ENCODE data around the gene ZBTB32.
"Not testable (repeated sequence)": the region's sequence is repeated elsewhere in the genome, so short reads cannot be mapped to it uniquely, and the experiment has no call there.

The ZBTB32 gene

DNA sequence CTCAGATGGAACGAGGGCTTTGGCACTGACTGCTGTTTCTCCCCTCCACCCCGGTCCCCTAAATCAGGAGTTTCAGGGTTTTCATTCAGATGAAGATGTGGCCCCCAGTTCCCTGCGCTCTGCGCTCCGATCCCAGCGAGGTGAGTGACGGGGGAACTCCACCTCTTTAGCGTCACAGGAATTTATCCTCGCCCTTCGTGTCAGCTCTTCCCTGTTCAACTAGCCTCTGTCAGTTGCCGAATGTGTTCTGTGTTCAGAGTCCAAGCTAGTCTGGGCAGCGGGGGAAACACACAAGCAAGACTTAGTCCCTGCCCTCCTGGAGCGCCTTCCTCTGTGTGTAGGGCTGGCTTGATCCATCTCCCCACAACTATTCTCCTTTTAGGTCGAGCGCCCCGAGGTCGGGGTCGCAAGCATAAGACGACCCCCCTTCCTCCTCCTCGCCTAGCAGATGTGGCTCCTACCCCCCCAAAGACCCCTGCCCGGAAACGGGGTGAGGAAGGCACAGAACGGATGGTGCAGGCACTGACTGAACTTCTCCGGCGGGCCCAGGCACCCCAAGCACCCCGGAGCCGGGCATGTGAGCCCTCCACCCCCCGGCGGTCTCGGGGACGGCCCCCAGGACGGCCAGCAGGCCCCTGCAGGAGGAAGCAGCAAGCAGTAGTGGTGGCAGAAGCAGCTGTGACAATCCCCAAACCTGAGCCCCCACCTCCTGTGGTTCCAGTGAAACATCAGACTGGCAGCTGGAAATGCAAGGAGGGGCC lies 15.2 kb downstream of the ZBTB32 start:
- no peak for DNase-seq (ENCODE audit: extremely low read depth in 1 of 2, low read depth in 1 of 2)

DNA sequence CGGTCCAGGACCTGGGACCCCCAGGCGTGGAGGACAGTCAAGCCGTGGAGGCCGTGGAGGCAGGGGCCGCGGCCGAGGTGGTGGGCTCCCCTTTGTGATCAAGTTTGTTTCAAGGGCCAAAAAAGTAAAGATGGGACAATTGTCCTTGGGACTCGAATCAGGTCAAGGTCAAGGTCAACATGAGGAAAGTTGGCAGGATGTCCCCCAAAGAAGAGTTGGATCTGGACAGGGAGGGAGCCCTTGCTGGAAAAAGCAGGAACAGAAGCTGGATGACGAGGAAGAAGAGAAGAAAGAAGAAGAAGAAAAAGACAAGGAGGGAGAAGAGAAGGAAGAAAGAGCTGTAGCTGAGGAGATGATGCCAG lies 15.8 kb downstream of the ZBTB32 start:
- DNase-seq (ENCODE audit: extremely low read depth in 1 of 2, low read depth in 1 of 2) = no peak

DNA sequence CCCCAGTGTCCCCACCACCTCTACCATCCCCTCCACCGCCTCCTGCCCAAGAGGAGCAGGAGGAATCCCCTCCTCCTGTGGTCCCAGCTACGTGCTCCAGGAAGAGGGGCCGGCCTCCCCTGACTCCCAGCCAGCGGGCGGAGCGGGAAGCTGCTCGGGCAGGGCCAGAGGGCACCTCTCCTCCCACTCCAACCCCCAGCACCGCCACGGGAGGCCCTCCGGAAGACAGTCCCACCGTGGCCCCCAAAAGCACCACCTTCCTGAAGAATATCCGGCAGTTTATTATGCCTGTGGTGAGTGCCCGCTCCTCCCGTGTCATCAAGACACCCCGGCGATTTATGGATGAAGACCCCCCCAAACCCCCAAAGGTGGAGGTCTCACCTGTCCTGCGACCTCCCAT lies 16.3 kb downstream of the ZBTB32 start:
- DNase-seq (ENCODE audit: extremely low read depth in 1 of 2, low read depth in 1 of 2) = no peak

DNA sequence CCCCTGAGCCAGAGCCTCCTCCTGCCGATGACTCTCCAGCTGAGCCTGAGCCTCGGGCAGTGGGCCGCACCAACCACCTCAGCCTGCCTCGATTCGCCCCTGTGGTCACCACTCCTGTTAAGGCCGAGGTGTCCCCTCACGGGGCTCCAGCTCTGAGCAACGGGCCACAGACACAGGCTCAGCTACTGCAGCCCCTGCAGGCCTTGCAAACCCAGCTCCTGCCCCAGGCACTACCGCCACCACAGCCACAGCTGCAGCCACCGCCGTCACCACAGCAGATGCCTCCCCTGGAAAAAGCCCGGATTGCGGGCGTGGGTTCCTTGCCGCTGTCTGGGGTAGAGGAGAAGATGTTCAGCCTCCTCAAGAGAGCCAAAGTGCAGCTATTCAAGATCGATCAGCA lies 17.0 kb downstream of the ZBTB32 start:
- DNase-seq (ENCODE audit: extremely low read depth in 1 of 2, low read depth in 1 of 2) = no peak

DNA sequence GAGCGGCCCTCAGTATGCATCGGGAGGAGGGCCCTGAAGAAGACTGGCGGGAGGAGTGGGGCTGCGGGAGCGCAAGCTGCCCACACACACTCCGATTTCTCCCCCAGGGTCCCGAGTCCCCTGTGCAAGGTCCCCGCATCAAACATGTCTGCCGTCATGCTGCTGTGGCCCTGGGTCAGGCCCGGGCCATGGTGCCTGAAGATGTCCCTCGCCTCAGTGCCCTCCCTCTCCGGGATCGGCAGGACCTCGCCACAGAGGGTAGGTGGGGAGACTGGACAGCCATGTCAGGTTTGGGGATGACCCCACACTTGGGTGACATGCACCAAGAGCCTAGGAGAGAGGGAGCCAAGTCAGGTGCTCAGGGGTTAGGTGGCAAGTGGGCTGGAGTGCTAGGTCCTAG lies 18.1 kb downstream of the ZBTB32 start:
- DNase-seq (ENCODE audit: extremely low read depth in 1 of 2, low read depth in 1 of 2) = no peak

DNA sequence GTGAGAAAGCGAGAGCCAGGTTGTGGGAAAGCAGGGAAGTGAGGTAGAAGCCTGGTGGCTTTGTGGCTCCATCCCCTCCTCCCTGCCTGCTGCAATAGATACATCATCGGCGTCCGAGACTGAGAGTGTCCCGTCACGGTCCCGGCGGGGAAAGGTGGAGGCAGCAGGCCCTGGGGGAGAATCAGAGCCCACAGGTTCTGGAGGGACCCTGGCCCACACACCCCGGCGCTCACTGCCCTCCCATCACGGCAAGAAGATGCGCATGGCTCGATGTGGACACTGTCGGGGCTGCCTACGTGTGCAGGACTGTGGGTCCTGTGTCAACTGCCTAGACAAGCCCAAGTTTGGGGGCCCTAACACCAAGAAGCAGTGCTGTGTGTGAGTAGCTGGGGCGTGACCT lies 18.5 kb downstream of the ZBTB32 start:
- DNase-seq (ENCODE audit: extremely low read depth in 1 of 2, low read depth in 1 of 2) = no peak

DNA sequence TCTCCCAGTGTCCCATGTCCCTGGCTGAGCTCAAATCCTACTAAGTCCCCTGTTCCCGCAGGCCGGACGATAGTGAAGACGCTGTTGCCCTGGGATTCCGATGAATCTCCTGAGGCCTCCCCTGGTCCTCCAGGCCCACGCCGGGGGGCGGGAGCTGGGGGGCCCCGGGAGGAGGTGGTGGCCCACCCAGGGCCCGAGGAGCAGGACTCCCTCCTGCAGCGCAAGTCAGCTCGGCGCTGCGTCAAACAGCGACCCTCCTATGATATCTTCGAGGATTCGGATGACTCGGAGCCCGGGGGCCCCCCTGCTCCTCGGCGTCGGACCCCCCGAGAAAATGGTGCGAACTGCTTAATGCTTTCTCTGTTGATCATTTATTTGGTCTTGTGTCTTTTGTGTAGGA lies 19.3 kb downstream of the ZBTB32 start:
- DNase-seq (ENCODE audit: extremely low read depth in 1 of 2, low read depth in 1 of 2) = no peak

DNA sequence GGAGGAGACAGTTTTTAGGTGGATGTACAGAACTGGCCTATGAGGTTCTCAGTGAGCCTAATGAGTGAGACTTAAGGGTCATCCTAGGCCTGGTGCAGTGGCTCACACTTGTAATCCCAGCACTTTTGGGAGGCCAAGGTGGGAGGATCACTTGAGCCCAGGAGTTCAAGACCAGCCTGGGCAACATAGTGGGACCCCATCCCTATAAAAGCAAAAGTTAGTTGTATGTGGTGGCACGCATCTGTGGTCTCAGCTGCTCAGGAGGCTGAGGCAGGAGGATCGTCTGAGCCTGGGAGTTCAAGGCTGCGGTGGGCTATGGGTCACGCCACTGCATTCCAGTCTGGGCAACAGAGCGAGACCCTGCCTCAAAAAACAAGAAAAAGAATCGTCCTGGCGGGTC lies 19.8 kb downstream of the ZBTB32 start:
- DNase-seq (ENCODE audit: extremely low read depth in 1 of 2, low read depth in 1 of 2) = not testable (repeated sequence)

DNA sequence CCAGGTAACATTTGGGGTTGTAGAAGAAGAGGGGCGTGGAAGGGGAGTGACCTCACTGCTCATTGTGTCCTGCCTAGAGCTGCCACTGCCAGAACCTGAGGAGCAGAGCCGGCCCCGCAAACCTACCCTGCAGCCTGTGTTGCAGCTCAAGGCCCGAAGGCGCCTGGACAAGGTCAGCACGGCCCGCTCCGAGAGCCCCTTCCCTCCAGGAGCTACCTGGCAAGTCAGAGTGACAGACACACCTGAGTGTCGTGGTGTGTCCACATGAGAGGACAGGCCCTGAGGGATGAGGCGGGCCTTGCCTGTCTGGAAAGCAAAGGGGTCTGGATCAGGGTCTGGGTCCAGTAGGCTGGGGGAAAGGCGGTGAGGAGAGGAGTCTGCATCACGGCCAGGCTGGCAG lies 20.2 kb downstream of the ZBTB32 start:
- DNase-seq (ENCODE audit: extremely low read depth in 1 of 2, low read depth in 1 of 2) = no peak

DNA sequence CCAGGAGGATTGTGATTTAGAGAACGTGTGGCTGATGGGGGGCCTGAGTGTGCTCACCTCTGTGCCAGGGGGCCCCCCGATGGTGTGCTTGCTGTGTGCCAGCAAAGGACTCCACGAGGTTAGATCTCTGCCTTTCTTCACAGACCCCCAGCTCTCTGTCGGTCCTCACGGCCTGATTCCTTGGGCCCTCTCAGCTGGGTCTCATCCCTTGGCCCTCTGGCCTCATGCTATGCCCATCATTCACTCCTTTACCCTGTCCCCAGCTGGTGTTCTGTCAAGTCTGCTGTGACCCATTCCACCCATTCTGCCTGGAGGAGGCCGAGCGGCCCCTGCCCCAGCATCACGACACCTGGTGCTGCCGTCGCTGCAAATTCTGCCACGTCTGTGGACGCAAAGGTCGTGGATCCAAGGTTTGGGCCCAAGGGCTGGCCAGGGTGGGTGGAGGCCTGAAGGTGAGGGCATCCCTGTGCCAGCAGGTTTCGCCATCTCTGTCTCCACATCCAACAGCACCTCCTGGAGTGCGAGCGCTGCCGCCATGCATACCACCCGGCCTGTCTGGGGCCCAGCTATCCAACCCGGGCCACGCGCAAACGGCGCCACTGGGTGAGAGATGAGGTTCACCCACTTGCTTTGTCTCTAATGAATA lies 21.0 kb downstream of the ZBTB32 start:
- no peak for DNase-seq (ENCODE audit: extremely low read depth in 1 of 2, low read depth in 1 of 2)

DNA sequence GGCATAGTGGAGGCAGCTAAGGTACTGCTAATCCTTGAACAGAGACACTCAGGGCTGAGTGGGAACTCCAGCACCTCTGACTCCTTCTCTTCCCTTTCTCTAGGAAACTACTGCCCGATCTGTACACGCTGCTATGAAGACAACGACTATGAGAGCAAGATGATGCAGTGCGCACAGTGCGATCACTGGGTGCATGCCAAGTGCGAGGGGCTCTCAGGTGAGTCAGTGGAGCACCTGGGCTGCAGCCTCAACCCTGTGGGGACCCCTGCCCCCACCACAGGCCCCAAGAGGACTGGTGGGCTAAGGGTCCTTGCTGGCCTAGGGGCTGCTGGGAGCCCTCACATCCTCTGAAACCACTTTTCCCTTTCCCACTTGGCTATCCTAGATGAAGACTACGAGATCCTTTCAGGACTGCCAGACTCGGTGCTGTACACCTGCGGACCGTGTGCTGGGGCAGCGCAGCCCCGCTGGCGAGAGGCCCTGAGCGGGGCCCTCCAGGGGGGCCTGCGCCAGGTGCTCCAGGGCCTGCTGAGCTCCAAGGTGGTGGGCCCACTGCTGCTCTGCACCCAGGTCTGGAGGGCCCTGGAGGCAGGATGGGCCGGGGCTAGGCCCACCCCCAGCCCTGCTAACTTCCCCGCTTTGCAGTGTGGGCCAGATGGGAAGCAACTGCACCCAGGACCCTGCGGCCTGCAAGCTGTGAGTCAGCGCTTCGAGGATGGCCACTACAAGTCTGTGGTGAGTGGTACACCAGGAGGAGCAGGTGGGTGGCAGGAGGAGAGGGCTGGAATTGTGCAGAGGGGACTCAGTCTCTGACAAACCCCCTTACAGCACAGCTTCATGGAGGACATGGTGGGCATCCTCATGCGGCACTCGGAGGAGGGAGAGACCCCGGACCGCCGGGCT lies 22.9 kb downstream of the ZBTB32 start:
- DNase-seq (ENCODE audit: extremely low read depth in 1 of 2, low read depth in 1 of 2) = no peak

DNA sequence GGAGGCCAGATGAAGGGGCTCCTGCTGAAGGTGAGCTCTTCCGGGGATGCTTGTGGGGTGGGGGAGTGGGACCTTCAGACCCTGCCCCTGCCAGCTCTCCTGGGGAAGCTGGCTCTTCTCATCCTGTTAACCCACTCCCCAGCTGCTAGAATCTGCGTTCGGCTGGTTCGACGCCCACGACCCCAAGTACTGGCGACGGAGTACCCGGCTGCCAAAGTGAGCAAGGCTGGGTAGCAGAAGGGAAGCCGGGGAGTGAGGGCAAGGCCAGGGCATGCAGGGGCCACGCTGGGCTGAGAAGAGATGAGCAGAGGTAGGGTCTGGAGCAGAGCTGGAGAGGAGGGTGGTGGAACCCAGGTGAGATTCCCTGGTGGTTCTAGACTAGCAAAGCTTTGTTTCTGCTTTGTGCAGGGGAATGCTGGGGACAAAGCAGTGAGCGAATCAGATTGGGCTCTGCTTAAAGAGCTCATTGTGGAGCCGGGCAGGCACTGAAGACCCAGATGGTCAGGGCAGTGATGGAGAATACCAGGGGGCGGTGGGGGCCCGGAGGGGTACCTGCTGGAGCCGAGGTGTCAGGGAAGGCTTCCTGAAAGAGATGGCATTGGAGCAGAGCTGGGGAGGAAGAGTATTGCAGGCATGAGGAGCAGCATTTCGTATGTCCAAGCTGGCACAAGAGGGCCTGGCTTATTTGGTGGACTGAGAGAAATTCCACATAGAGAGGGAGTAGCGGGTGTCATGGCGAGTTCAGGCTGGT lies 23.8 kb downstream of the ZBTB32 start:
- no peak for DNase-seq (ENCODE audit: extremely low read depth in 1 of 2, low read depth in 1 of 2)

DNA sequence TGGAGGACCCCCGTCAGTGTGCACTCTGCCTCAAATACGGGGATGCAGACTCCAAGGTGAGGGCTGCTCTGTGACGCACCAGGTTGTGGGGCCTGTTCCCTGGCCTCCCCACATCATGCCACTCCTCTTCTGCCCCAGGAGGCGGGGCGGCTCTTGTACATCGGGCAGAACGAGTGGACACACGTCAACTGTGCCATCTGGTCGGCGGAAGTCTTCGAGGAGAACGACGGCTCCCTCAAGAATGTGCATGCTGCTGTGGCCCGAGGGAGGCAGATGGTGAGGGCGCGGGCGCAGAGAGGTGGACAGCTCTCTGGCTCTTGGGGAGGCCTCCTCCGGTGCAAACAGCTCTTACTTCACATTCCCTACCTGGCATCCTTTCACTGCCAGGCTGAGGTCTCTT lies 24.7 kb downstream of the ZBTB32 start:
- no peak for DNase-seq (ENCODE audit: extremely low read depth in 1 of 2, low read depth in 1 of 2)

DNA sequence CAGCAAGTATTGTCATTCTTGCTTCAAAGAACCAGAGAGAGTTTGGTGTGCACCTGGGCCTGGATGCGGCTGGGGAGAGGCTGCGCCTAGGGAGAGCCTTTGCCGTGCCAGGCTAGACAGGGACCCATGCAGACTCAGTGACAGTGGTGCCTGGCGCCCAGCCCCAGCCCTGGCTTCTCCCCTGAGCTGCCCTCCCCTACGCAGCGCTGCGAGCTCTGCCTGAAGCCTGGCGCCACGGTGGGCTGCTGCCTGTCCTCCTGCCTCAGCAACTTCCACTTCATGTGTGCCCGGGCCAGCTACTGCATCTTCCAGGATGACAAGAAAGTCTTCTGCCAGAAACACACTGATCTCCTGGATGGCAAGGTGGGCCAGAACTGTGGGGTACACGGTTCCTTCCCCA lies 25.4 kb downstream of the ZBTB32 start:
- no peak for DNase-seq (ENCODE audit: extremely low read depth in 1 of 2, low read depth in 1 of 2)

DNA sequence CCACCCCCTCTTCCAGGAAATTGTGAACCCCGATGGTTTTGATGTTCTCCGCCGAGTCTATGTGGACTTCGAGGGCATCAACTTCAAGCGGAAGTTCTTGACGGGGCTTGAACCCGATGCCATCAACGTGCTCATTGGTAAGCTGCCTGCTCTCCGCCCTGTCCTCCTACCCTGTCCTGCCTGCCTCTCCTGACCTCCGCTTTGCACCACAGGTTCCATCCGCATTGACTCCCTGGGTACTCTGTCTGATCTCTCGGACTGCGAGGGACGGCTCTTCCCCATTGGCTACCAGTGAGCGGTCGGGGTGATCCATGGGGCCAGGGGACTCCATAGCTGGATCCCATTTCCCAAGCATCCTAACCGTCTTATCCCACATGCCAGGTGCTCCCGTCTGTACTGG lies 26.0 kb downstream of the ZBTB32 start:
- no peak for DNase-seq (ENCODE audit: extremely low read depth in 1 of 2, low read depth in 1 of 2)

DNA sequence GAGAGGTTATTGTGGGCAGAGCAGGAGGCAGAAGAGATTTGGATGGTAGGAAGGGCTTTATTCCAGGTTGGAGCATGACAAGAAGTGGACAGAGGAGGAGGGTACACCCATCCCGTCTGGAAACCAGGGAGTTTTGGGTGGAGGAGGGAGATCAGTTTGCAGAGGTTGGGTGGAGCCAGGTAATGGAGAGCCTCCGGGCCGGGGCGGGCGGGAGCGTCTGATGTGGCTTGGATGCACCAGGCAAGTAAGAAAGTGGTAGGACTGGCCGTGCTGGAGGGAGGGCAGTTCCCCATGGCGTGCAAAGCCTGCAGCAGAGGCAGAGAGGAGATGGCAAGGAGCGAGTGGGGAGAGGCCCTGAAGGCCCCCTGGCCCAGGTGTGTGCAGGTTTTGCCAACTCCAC lies 27.0 kb downstream of the ZBTB32 start:
- DNase-seq (ENCODE audit: extremely low read depth in 1 of 2, low read depth in 1 of 2) = no peak

DNA sequence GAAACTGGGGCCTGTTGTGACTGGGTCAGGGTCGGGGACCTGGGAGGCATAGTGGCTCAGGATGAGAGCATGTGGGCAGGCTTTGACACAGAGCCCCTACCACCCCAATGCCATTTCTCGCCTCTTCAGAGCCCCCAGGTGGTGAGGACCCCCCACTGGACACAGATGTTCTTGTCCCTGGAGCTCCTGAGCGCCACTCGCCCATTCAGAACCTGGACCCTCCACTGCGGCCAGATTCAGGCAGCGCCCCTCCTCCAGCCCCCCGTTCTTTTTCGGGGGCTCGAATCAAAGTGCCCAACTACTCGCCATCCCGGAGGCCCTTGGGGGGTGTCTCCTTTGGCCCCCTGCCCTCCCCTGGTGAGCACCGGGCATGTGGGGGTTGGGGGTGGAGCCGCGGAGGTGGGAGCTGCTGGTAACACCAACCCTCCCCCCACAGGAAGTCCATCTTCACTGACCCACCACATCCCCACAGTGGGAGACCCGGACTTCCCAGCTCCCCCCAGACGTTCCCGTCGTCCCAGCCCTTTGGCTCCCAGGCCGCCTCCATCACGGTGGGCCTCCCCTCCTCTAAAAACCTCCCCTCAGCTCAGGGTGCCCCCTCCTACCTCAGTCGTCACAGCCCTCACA lies 27.5 kb downstream of the ZBTB32 start:
- no peak for DNase-seq (ENCODE audit: extremely low read depth in 1 of 2, low read depth in 1 of 2)

DNA sequence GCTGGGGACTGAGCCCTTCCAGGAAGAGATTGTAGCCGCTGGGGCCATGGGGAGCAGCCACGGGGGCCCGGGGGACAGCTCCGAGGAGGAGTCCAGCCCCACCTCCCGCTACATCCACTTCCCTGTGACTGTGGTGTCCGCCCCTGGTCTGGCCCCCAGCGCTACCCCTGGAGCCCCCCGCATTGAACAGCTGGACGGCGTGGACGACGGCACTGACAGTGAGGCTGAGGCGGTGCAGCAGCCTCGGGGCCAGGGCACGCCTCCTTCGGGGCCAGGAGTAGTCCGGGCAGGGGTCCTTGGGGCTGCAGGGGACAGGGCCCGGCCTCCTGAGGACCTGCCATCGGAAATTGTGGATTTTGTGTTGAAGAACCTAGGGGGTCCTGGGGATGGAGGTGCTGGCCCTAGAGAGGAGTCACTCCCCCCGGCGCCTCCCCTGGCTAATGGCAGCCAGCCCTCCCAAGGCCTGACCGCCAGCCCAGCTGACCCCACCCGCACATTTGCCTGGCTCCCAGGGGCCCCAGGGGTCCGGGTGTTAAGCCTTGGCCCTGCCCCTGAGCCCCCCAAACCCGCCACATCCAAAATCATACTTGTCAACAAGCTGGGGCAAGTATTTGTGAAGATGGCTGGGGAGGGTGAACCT lies 28.3 kb downstream of the ZBTB32 start:
- no peak for DNase-seq (ENCODE audit: extremely low read depth in 1 of 2, low read depth in 1 of 2)

DNA sequence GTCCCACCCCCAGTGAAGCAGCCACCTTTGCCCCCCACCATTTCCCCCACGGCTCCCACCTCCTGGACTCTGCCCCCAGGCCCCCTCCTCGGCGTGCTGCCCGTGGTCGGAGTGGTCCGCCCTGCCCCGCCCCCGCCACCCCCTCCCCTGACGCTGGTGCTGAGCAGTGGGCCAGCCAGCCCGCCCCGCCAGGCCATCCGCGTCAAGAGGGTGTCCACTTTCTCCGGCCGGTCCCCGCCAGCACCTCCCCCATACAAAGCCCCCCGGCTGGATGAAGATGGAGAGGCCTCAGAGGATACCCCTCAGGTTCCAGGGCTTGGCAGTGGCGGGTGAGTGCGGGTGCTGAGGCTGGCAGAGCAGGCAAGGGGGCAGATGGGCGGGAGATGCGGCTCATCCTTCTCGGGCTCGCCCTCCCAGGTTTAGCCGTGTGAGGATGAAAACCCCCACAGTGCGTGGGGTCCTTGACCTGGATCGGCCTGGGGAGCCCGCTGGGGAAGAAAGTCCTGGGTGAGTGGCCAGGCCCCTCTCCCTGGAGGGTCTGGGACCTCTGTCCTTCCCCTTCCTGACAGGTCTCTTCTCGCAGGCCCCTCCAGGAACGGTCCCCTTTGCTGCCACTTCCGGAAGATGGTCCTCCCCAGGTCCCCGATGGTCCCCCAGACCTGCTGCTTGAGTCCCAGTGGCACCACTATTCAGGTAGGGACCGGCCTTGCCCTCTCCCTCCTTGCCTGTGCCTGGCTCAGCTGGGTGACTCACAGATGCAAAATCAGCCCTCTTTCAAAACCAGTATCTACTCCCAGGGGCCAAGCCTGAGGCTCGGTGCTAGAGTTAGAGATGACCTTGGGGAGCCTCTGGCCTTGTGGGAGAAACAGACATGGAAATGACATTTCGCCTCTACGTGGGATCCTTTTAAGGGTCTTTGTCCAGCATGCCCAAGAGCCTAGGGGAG lies 29.1 kb downstream of the ZBTB32 start:
- no peak for DNase-seq (ENCODE audit: extremely low read depth in 1 of 2, low read depth in 1 of 2)

Data from activated CD8-positive, alpha-beta memory T cell treated with anti-CD3 and anti-CD28 coated beads for 1 hour (primary cell).